Osteoblast (primary cell): ENCODE results near the gene FAM53A. TPM values are rescaled to one million over a fixed set of nuclear protein-coding genes. Genes with fewer than 3 reads are reported as not detected.

ENCODE experiments used
- DNase-seq: peaks from one replicate; pipeline ENCODE4 v3.0.0; 2011; ENCODE audit warnings: low spot score, mixed read lengths; ENCODE audit not compliant: insufficient read length; ENCODE audit errors: missing footprints
- H2AFZ ChIP-seq: 2 replicates; pipeline ENCODE4 v1.6.0; 2011; ENCODE audit warnings: mild to moderate bottlenecking, low read length
- H3K27ac ChIP-seq: 2 replicates; pipeline ENCODE4 v1.5.1; 2011; ENCODE audit warnings: mild to moderate bottlenecking, low read depth, low read length, moderate library complexity
- H3K27me3 ChIP-seq: 2 replicates; pipeline ENCODE4 v1.6.0; 2012; ENCODE audit warnings: mild to moderate bottlenecking, control low read depth, inconsistent platforms, low read length, moderate library complexity; ENCODE audit not compliant: insufficient read depth
- H3K36me3 ChIP-seq: 2 replicates; pipeline ENCODE4 v1.5.1; 2011; ENCODE audit warnings: mild to moderate bottlenecking, low read length, control low read depth, moderate library complexity; ENCODE audit not compliant: insufficient read depth
- H3K4me1 ChIP-seq: 2 replicates; pipeline ENCODE4 v1.5.1; 2011; ENCODE audit warnings: mild to moderate bottlenecking, low read length, control low read depth, moderate library complexity; ENCODE audit not compliant: insufficient read depth
- H3K4me2 ChIP-seq: 2 replicates; pipeline ENCODE4 v1.6.0; 2011; ENCODE audit warnings: mild to moderate bottlenecking, low read length; ENCODE audit not compliant: insufficient read depth
- H3K4me3 ChIP-seq: fragments of 200-600 bp; sonication (generic); 3 replicates; pipeline ENCODE4 v1.5.1; 2012; ENCODE audit warnings: mild to moderate bottlenecking, low read length, inconsistent platforms; ENCODE audit not compliant: insufficient read depth
- H3K79me2 ChIP-seq: 2 replicates; pipeline ENCODE4 v1.6.0; 2012; ENCODE audit warnings: mild to moderate bottlenecking, low read length, control low read depth, inconsistent platforms; ENCODE audit not compliant: insufficient read depth
- H3K9me3 ChIP-seq: 2 replicates; pipeline ENCODE4 v1.5.1; 2011; ENCODE audit warnings: low read depth, low read length, control low read depth
- H4K20me1 ChIP-seq: 2 replicates; pipeline ENCODE4 v1.6.0; 2012; ENCODE audit warnings: mild to moderate bottlenecking, low read length, control low read depth; ENCODE audit not compliant: insufficient read depth
- total RNA-seq: library from RNA; depleted of rRNA; stranded (reverse); fragments of >200 nt; gene quantifications from 2 replicates; pipeline ENCODE4 v1.2.3, GENCODE V29; 2012
- TF ChIP-seq, protein P1 (sequence below): IDR thresholded peaks from 2 replicates; pipeline ENCODE4 v1.5.1; 2011; ENCODE audit warnings: mild to moderate bottlenecking, low read depth, low read length, moderate library complexity; ENCODE audit errors: extremely low read depth

Gene FAM53A
- total RNA-seq, 1 donor = 4.3 TPM

GRCh38 chr4:1631136-1631535, 53.0 kb downstream of the FAM53A start:
- Histone ChIP-seq H3K79me2 (no peaks in the 10 kb centered on the region), H3K27me3 (peaks cover 9% of the 10 kb centered on the region), H2AFZ (no peak overlapping the region), H3K4me3 (no peak overlapping the region), H4K20me1 (no peaks in the 10 kb centered on the region), H3K27ac (no peak overlapping the region), H3K36me3 (no peaks in the 10 kb centered on the region), H3K4me2 (no peak overlapping the region), H3K9me3 (no peaks in the 10 kb centered on the region), H3K4me1 (no peaks in the 10 kb centered on the region)
- no peak for DNase-seq
- TF ChIP-seq, protein P1, sequence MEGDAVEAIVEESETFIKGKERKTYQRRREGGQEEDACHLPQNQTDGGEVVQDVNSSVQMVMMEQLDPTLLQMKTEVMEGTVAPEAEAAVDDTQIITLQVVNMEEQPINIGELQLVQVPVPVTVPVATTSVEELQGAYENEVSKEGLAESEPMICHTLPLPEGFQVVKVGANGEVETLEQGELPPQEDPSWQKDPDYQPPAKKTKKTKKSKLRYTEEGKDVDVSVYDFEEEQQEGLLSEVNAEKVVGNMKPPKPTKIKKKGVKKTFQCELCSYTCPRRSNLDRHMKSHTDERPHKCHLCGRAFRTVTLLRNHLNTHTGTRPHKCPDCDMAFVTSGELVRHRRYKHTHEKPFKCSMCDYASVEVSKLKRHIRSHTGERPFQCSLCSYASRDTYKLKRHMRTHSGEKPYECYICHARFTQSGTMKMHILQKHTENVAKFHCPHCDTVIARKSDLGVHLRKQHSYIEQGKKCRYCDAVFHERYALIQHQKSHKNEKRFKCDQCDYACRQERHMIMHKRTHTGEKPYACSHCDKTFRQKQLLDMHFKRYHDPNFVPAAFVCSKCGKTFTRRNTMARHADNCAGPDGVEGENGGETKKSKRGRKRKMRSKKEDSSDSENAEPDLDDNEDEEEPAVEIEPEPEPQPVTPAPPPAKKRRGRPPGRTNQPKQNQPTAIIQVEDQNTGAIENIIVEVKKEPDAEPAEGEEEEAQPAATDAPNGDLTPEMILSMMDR = no peak

GRCh38 chr4:1630266-1630665, 53.8 kb downstream of the FAM53A start:
- peaks cover 9% of the 10 kb centered on the region for H3K27me3 ChIP-seq
- H3K79me2 ChIP-seq = no peaks in the 10 kb centered on the region
- H4K20me1 ChIP-seq = no peaks in the 10 kb centered on the region
- no peak overlapping the region for H2AFZ ChIP-seq
- TF ChIP-seq, protein P1 = no peak
- DNase-seq = no peak
- H3K36me3 ChIP-seq = no peaks in the 10 kb centered on the region
- no peak overlapping the region for H3K4me3 ChIP-seq
- H3K27ac ChIP-seq = no peak overlapping the region
- no peaks in the 10 kb centered on the region for H3K9me3 ChIP-seq
- no peak overlapping the region for H3K4me2 ChIP-seq
- no peaks in the 10 kb centered on the region for H3K4me1 ChIP-seq

DNA sequence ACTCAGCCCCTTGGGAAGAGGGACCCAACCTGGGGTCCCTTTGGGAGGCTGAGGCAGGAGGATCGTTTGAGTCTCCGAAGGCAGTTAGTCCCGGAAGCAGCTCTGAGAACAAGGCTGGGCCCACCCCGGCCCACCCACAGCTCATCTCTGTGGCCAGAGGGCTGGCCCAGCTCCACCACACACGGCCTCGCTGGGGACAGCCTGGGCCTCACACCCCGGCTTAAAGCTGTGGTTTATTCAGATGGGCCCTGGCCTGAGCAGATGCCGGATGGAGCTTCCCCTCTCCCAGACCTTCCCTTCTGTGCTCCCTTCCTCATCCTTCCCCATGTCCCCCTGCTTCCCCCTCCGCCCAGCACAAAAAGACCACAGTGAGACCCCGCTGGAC, 54.4 kb downstream of the FAM53A start:
- no peak overlapping the region for H3K4me2 ChIP-seq
- H3K4me1 ChIP-seq = no peaks in the 10 kb centered on the region
- no peak for DNase-seq
- H3K9me3 ChIP-seq = no peaks in the 10 kb centered on the region
- H4K20me1 ChIP-seq = no peaks in the 10 kb centered on the region
- no peak overlapping the region for H3K27ac ChIP-seq
- TF ChIP-seq, protein P1 = no peak
- H3K79me2 ChIP-seq = no peaks in the 10 kb centered on the region
- peak overlapping the region; percentile 68 for H2AFZ ChIP-seq
- H3K4me3 ChIP-seq = no peak overlapping the region
- H3K36me3 ChIP-seq = no peaks in the 10 kb centered on the region
- H3K27me3 ChIP-seq = peaks cover 9% of the 10 kb centered on the region

DNA sequence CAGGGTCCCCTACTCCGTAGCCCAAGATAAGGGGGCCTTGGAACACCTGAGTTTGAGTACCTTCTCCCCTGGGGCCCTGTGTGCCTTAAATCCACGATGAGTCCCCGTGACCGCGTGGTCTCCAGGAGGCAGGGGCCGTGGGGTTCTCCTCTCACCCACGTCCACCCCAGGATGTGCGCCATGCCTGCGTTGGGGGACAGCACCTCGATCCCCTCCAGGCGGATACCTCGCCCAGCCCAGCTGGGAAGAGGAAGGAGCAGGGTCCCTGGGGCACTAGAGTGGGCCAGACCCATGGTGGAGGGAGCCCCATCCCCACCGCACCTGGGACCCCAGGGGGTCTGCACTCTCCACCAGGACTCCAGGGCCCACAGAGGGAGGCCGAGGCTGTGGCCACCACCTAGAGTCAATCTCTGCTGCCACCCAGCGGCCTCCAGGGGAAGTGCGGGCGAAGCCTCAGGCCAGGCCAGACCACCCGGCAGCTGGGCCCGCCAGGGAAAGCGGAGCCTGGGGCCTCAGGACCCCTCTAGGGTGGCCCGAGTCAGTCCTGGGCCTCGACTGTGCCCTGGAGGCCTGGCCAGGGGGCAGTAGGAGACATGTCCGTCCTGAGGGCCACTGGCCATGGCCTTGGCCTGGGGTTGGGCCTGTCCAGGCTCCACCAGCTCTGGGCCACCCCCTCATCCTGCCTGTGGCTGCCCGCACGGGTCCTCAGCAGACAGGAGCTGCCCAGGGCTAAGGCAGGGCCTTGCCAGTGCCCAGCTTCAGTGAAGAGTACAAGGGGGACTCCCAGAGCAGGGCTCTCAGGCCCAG, 55.0 kb downstream of the FAM53A start:
- DNase-seq = peak; percentile 99
- Histone ChIP-seq H3K36me3 (no peaks in the 10 kb centered on the region), H3K27me3 (peaks cover 7% of the 10 kb centered on the region), H4K20me1 (no peaks in the 10 kb centered on the region), H3K4me1 (no peaks in the 10 kb centered on the region), H2AFZ (peak overlapping the region; percentile 68), H3K9me3 (no peaks in the 10 kb centered on the region), H3K27ac (no peak overlapping the region), H3K4me3 (no peak overlapping the region), H3K79me2 (no peaks in the 10 kb centered on the region), H3K4me2 (no peak overlapping the region)
- TF ChIP-seq, protein P1 = peak; percentile 87
